ENCODE data around the gene NFATC3. TPM values are rescaled to one million over a fixed set of nuclear protein-coding genes. Genes with fewer than 3 reads are reported as not detected.
A peak's percentile ranks its signal among the peaks of the same experiment; 100 is the strongest.
"Not testable (repeated sequence)": the region's sequence is repeated elsewhere in the genome, so short reads cannot be mapped to it uniquely, and the experiment has no call there.

The NFATC3 gene
- total RNA-seq, 2 experiments from 2014 or later, result 84.8 to 94.4 TPM

DNA sequence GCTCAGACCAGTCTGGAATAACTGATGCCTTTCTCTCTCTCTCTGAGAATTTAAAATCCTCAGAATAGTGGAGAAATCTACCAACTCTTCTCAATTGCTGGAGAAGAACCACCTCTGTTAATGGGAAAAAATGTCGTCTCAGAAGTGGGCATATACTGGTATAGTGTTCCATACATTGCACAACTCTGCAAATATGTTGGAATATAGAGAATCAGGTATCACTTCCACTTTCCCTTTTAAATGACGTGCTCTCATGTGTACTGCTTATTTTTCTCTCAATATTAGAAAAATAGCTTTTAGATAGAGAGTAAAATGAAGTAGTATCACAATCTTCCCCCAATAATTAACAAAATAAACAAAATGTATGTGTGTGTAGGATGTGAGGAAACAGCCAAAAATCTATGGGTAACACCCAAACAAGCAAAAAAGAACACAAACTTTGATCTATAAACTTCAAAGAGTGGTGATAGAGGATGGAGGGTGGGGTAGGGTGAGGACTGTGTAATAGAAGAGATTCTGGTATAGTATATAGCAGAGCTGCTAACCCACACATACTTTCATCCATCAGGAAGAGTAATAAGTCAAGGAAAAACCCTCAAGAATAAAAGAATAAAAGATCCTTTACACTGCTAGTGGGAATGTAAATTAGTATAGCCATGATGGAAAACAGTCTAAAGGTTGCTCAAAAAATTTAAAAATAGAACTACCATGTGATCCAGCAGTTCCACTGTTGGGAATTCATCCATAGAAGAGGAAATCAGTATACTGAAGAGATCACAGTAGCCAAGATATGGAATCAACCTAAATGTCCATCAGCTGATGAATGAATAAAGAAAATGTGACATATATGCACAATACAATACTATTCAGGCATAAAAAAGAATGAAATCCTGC is 46.9 kb downstream of the NFATC3 start:
- H3K9me3 Mint-ChIP-seq, result no peaks in the 10 kb centered on the region
- DNase-seq (peak in 4 of 14 experiments; percentile 9 to 74 (median 54)), ATAC-seq (ENCODE audit: poor library complexity) (peak; percentile 97)
- H3K27ac Mint-ChIP-seq, result peak overlapping the region; percentile 83
- ChIA-PET CTCF (interaction anchor here (1.1 to 3.6 kb wide), 2 partner anchors 13 to 38 kb away, joined by 3 to 11 read pairs; no protein-coding TSS in a partner anchor), POLR2A (interaction anchor here (0.5 to 1.7 kb wide), 2 partner anchors 38 to 47 kb away, joined by 3 to 9 read pairs; partner anchors contain the start of gene NFATC3)
- peaks cover 68% of the 10 kb centered on the region for H3K36me3 Mint-ChIP-seq (ENCODE audit: low read depth)
- H3K36me3 ChIP-seq (ENCODE audit: insufficient read depth, low read length), result peaks cover 24% of the 10 kb centered on the region
- peaks cover 65% of the 10 kb centered on the region for H3K4me1 Mint-ChIP-seq (ENCODE audit: low read depth)
- H3K27me3 ChIP-seq (ENCODE audit: control insufficient read depth in 1 of 2, insufficient read depth in 2 of 2, low read length in 2 of 2), result no peaks in the 10 kb centered on the region
- H3K4me3 Mint-ChIP-seq, result peak overlapping the region; percentile 49
- no peak overlapping the region for H3K4me3 ChIP-seq (ENCODE audit: low read length)
- peak overlapping the region; percentile 9 to 42 for H3K27ac ChIP-seq (ENCODE audit: low read depth in 1 of 2, low read length in 2 of 2)
- intact Hi-C loops (cut with DNase I, micrococcal nuclease), result loop anchor here (5.0 kb wide), 2 partner anchors 35 to 45 kb away; partner anchors contain the start of gene NFATC3 (in 1 of the 2)
- H3K4me1 ChIP-seq (ENCODE audit: insufficient read depth, low read length), result peaks cover 22% of the 10 kb centered on the region
- no peaks in the 10 kb centered on the region for H3K9me3 ChIP-seq (ENCODE audit: control insufficient read depth in 1 of 2, insufficient read depth in 1 of 2, low read length in 2 of 2)
- no peak for TF ChIP-seq CTCF (IDR thresholded peaks at IDR 0.05)
- no peaks in the 10 kb centered on the region for H3K27me3 Mint-ChIP-seq

DNA sequence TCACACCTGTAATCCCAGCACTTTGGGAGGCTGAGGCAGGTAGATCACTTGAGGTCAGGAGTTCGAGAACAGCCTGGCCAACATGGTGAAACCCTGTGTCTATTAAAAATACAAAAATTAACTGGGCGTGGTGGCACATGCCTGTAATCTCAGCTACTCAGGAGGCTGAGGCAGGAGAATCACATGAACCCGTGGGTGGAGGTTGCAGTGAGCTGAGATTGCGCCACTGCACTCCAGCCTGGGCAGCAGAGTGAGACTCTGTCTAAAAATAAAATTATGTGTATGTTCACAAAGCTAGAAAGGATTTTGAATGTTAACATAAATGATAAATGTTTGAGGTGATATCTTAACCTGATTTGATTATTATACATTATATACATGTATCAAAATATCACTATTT is 47.8 kb downstream of the NFATC3 start:
- not testable (repeated sequence) for H3K9me3 Mint-ChIP-seq; H3K27ac ChIP-seq (ENCODE audit: low read depth in 1 of 2, low read length in 2 of 2); DNase-seq; H3K27me3 ChIP-seq (ENCODE audit: control insufficient read depth in 1 of 2, insufficient read depth in 2 of 2, low read length in 2 of 2); H3K4me3 Mint-ChIP-seq; H3K27me3 Mint-ChIP-seq; ATAC-seq (ENCODE audit: poor library complexity); H3K4me3 ChIP-seq (ENCODE audit: low read length); H3K9me3 ChIP-seq (ENCODE audit: control insufficient read depth in 1 of 2, insufficient read depth in 1 of 2, low read length in 2 of 2)
- H3K36me3 ChIP-seq (ENCODE audit: insufficient read depth, low read length), result peaks cover 19% of the 10 kb centered on the region
- ChIA-PET POLR2A (interaction anchor here (1.1 to 1.7 kb wide), 2 partner anchors 11 to 48 kb away, joined by 4 to 9 read pairs; partner anchors contain the start of gene NFATC3), CTCF (interaction anchor here (1.1 to 3.6 kb wide), 2 partner anchors 14 to 39 kb away, joined by 3 to 11 read pairs; no protein-coding TSS in a partner anchor)
- H3K4me1 Mint-ChIP-seq (ENCODE audit: low read depth), result peaks cover 56% of the 10 kb centered on the region
- H3K4me1 ChIP-seq (ENCODE audit: insufficient read depth, low read length), result peaks cover 22% of the 10 kb centered on the region
- peak overlapping the region; percentile 83 for H3K27ac Mint-ChIP-seq
- H3K36me3 Mint-ChIP-seq (ENCODE audit: low read depth), result peaks cover 63% of the 10 kb centered on the region
- intact Hi-C loops (cut with DNase I, micrococcal nuclease), result loop anchor here (5.0 kb wide), 2 partner anchors 36 to 46 kb away; partner anchors contain the start of gene NFATC3 (in 1 of the 2)

- POLR2A ChIA-PET, result no interaction called here
- Histone ChIP-seq H3K4me1 (ENCODE audit: insufficient read depth, low read length) (peaks cover 11% of the 10 kb centered on the region), H3K4me3 (ENCODE audit: low read length) (no peak overlapping the region), H3K27ac (ENCODE audit: low read depth in 1 of 2, low read length in 2 of 2) (no peak overlapping the region), H3K36me3 (ENCODE audit: insufficient read depth, low read length) (peaks cover 35% of the 10 kb centered on the region), H3K27me3 (ENCODE audit: control insufficient read depth in 1 of 2, insufficient read depth in 2 of 2, low read length in 2 of 2) (no peaks in the 10 kb centered on the region), H3K9me3 (ENCODE audit: control insufficient read depth in 1 of 2, insufficient read depth in 1 of 2, low read length in 2 of 2) (no peaks in the 10 kb centered on the region)
- no peak for TF ChIP-seq CTCF (IDR thresholded peaks at IDR 0.05)
- ATAC-seq (ENCODE audit: poor library complexity) (no peak), DNase-seq (no peak)
- peaks cover 70% of the 10 kb centered on the region for H3K36me3 Mint-ChIP-seq (ENCODE audit: low read depth)
- no peak overlapping the region for H3K4me3 Mint-ChIP-seq
- CTCF ChIA-PET, result interaction anchor here (0.7 to 1.1 kb wide), 2 partner anchors 41 to 47 kb away, joined by 3 to 4 read pairs; no protein-coding TSS in a partner anchor
- H3K27ac Mint-ChIP-seq, result peak overlapping the region; percentile 83
- intact Hi-C loops (cut with DNase I, micrococcal nuclease), result loop anchor here (5.0 kb wide), 3 partner anchors 37 to 47 kb away; partner anchors contain the start of gene NFATC3 (in 1 of the 2)
- no peaks in the 10 kb centered on the region for H3K27me3 Mint-ChIP-seq
- peaks cover 61% of the 10 kb centered on the region for H3K4me1 Mint-ChIP-seq (ENCODE audit: low read depth)
- no peaks in the 10 kb centered on the region for H3K9me3 Mint-ChIP-seq
Observed at GRCh38 chr16:68134644-68135043, 49.5 kb downstream of the NFATC3 start.
